Aorta (tissue), 5 donors: Measurements from ENCODE around the gene RAB14. TPM values are rescaled to one million over a fixed set of nuclear protein-coding genes. Genes with fewer than 3 reads are reported as not detected.

Source experiments
- ATAC-seq: fragments of 200-7000 bp; cut with Tn5 transposase; one replicate; pipeline ENCODE4 v1.9.1; 2022; ENCODE audit warnings: moderate library complexity; ENCODE audit not compliant: low FRiP score
- DNase-seq, 2 donors: peaks; one replicate each; pipeline ENCODE4 v3.0.0-alpha.2; 2020
- H3K27ac ChIP-seq, 2 donors: one replicate each; pipeline ENCODE4 v1.5.1; 2013; ENCODE audit warnings: low read length in 2 of 2, mild to moderate bottlenecking in 2 of 2, moderate library complexity in 2 of 2, control low read depth in 1 of 2, inconsistent platforms in 1 of 2, low read depth in 1 of 2
- H3K27me3 ChIP-seq, 2 donors: one replicate each; pipeline ENCODE4 v1.6.1; 2013; ENCODE audit warnings: control low read depth in 1 of 2, low read length in 1 of 2, mild to moderate bottlenecking in 1 of 2, moderate library complexity in 1 of 2; ENCODE audit not compliant: insufficient read depth in 2 of 2, control insufficient read depth in 1 of 2
- H3K36me3 ChIP-seq, 2 donors: one replicate each; pipeline ENCODE4 v1.6.1; 2013; ENCODE audit warnings: control low read depth in 1 of 2, low read length in 1 of 2, mild to moderate bottlenecking in 1 of 2; ENCODE audit not compliant: insufficient read depth in 2 of 2, control insufficient read depth in 1 of 2
- H3K4me1 ChIP-seq, 2 donors: one replicate each; pipeline ENCODE4 v1.6.1; 2013; ENCODE audit warnings: low read length in 2 of 2, control low read depth in 1 of 2, mild to moderate bottlenecking in 1 of 2, moderate library complexity in 1 of 2; ENCODE audit not compliant: insufficient read depth in 2 of 2, control insufficient read depth in 1 of 2
- H3K4me3 ChIP-seq, 2 donors: one replicate each; pipeline ENCODE4 v1.5.1; 2013; ENCODE audit warnings: low read length in 2 of 2, control low read depth in 1 of 2, mild to moderate bottlenecking in 1 of 2
- H3K9me3 ChIP-seq: one replicate; pipeline ENCODE4 v1.6.1; 2013; ENCODE audit warnings: mild to moderate bottlenecking, low read length; ENCODE audit not compliant: control insufficient read depth
- WGBS, 2 donors: extraction: QIAGEN DNeasy Blood & Tissue Kit; methylation state at CpG; one replicate each; pipeline ENCODE4 v1.1.7; 2013; 5-methylcytosine and 5-hydroxymethylcytosine counted together
- intact Hi-C, 2 donors: fragments of 100-400 bp; cut with DNase I; formaldehyde crosslinking; loops; one replicate each; pipeline versions ENCODE4 v1.14.2 to v1.15.0; 2022
- polyA plus RNA-seq, 2 donors: library from polyadenylated mRNA; stranded (reverse); fragments of 200-250 nt; gene quantifications; one replicate each; pipeline ENCODE4 v1.2.3, GENCODE V29; 2013
- total RNA-seq, 2 donors: library from RNA; stranded (reverse); fragmentation: NEBNext Ultra II Directional; extraction: Animal tissue kit (Norgen Biotek cat#: 25700); gene quantifications; one replicate each; pipeline ENCODE4 v1.2.1, GENCODE V29; 2021
- donor health status: healthy with polysubstance abuse.
- donor health status: Bipolar disorder and iron deficiency.
- donor health status: DM: no; HTN: no; CAD: no.
- donor health status: DM: no; HTN: no; CAD: no.
- donor health status: DM: yes; HTN: yes; CAD: no.

The RAB14 gene
- total and polyA plus RNA-seq, 4 donors = 29.3 to 52.7 (median 40.5) TPM

DNA sequence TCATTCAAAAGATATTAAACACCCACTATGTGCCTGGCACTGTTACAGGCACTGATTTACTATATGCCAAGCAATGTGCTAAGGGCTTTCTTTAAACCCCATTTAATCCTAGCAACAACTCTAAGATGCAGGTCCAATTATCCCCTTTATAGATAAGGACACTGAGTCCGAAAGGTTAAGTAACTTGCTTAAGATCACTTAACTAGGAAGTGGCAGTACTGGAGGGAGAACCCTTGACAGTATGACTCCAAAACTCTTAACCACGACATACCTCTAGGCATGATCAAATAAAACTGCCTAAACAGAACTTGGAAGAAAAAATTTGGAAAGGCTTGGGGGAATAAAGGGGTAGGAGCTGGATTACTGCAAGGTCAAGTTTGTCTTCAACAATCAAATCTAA lies 1.7 kb downstream of the RAB14 start:
- H3K9me3 ChIP-seq = no peaks in the 10 kb centered on the region
- intact Hi-C loops = no loop called here
- 13 to 16% methylated on average over 2 of the region's 2 CpGs for WGBS, 2 donors
- no peak for ATAC-seq
- no peak overlapping the region for H3K27ac ChIP-seq
- H3K36me3 ChIP-seq = no peaks in the 10 kb centered on the region
- no peaks in the 10 kb centered on the region for H3K27me3 ChIP-seq
- DNase-seq = no peak
- peaks cover 0 to 5% of the 10 kb centered on the region in 2 donors for H3K4me1 ChIP-seq
- H3K4me3 ChIP-seq = peak overlapping the region in 1 of 2 donors; percentile 91

DNA sequence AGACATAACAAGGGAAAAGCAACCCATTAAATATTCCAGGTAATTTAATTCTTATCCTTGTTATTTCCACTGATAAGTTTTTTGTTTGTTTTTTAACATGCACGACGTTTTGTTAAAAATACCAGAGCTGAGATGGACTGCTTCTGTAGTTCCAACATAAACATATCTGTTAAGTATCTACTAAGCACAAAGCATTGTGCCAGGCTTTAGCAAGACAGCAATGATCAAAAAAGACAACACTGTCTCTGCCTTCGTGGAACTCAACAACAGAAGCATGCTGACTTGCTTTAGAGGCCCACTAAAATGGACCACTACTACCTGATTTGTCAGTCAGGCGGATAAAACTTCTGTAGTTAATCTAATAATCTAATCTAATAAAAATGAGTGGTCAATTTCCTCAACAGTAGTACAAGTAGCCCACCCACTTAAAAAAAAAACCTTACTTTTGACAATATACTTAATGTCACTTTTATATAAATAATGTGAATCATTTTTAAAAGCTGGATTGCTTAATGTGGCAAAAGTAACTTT lies 3.1 kb downstream of the RAB14 start:
- intact Hi-C loops = no loop called here
- peak overlapping the region in 1 of 2 donors; percentile 26 for H3K4me3 ChIP-seq
- WGBS, 2 donors = 19 to 20% methylated on average over 4 of the region's 4 CpGs
- H3K27ac ChIP-seq = no peak overlapping the region
- no peaks in the 10 kb centered on the region for H3K36me3 ChIP-seq
- no peak for ATAC-seq
- DNase-seq = no peak
- peaks cover 2 to 5% of the 10 kb centered on the region in 2 donors for H3K4me1 ChIP-seq
- H3K27me3 ChIP-seq = no peaks in the 10 kb centered on the region
- H3K9me3 ChIP-seq = no peaks in the 10 kb centered on the region

DNA sequence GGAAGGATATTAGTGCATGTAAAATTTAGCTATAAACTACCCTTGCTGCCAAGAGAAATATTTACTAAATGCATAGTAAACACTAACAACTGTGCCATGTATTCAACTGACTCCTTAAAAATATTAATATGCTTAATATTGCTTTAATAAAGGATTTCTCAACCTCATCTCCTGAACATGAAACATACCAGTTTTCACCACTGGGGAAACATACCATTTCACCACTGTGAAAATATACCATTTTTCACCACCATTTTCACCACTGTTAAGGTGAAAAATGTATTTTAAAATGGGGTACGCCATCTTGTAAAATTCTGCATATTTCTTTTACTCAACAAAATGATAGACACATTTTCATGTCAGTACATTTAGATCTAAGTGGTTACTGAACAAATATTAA lies 4.5 kb downstream of the RAB14 start:
- H3K4me1 ChIP-seq = peaks cover 2 to 5% of the 10 kb centered on the region in 2 donors
- ATAC-seq = no peak

DNA sequence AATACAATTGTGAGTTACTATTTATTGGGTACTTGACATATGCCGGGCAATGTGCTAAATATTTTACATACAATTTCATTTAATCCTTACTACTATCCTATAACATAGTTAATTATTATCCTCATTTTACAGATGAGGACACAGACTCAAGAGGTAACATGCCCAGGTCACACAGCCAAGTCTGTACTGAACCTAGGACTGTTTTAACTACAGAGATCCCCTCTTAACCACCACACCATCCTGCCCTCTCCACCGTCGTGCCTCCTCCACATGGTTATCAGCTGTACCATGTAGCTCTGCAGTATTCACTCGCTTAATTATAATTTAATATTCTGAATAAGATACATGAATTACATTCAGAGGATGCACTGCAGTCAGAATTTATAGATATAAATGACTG lies 5.3 kb downstream of the RAB14 start:
- Histone ChIP-seq H3K9me3 (no peaks in the 10 kb centered on the region), H3K36me3 (no peaks in the 10 kb centered on the region), H3K27ac (no peak overlapping the region), H3K4me3 (no peak overlapping the region), H3K27me3 (no peaks in the 10 kb centered on the region), H3K4me1 (peaks cover 2 to 5% of the 10 kb centered on the region in 2 donors)
- intact Hi-C loops = no loop called here
- ATAC-seq (no peak), DNase-seq (no peak)
- WGBS, 2 donors = 59% methylated on average over 4 of the region's 4 CpGs

More for the DNA sequence above, 4.5 kb downstream of the RAB14 start:
- 83 to 92% methylated on average over 1 of the region's 1 CpG for WGBS, 2 donors
- no peak for DNase-seq
- Histone ChIP-seq H3K36me3 (no peaks in the 10 kb centered on the region), H3K27ac (no peak overlapping the region), H3K4me3 (no peak overlapping the region), H3K9me3 (no peaks in the 10 kb centered on the region), H3K27me3 (no peaks in the 10 kb centered on the region)
- intact Hi-C loops = no loop called here

DNA sequence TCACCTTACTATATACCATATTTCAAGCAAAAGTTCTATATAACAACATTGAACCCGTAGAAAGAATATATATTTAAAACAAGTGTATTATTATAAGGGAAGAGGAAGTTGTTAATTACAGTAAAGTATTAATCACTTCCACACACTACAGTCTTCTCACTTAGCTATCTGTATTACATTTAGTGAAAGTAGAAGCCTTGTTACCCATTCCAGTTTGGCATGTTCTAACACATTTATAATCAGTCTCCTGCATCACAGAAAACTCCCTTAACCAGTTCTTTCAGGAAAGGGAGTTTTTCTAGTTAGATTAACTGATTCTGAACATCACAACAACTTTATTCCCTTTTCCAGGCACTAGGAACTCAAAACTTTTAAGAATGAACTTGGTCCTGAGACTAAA lies 6.9 kb downstream of the RAB14 start:
- Histone ChIP-seq H3K27ac (no peak overlapping the region), H3K27me3 (no peaks in the 10 kb centered on the region), H3K4me1 (peaks cover 2 to 5% of the 10 kb centered on the region in 2 donors), H3K9me3 (no peaks in the 10 kb centered on the region), H3K4me3 (no peak overlapping the region), H3K36me3 (no peaks in the 10 kb centered on the region)
- ATAC-seq = no peak
- intact Hi-C loops = no loop called here
- 16 to 21% methylated on average over 1 of the region's 1 CpG for WGBS, 2 donors
- DNase-seq = no peak

DNA sequence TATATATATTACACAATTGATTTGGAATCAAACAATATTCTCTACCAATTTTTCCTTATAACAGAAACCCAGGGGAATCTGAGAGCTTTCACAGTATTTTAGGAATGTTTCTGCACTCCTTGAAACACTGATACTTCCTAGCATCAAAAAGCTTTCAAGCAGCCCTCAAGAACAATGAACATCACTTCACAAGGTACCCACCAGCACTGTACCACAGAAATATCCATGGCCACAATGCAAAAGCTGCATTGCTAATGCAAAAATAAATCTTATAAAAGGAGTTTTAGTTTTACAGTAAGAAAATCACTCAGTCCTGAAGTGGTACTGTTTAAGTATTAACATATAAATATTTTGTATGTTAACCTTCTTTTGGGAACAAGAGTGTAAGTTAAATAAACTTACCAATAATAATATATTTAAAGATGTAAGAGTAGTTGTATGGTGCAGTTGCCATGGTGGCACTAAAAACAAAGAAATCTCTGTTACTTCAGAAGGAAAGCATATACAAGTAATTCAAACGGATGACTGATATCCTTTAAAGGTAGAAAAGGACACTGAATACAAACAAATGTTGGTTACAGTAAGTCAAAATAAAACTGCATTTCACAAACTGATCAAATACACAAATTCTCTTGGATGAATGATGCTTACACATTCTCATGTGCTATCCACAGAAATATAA lies 8.6 kb downstream of the RAB14 start:
- peaks cover 2 to 3% of the 10 kb centered on the region in 2 donors for H3K4me1 ChIP-seq
- DNase-seq (no peak), ATAC-seq (no peak)
- H3K4me3 ChIP-seq = no peak overlapping the region
- no peaks in the 10 kb centered on the region for H3K9me3 ChIP-seq
- intact Hi-C loops = no loop called here
- no peaks in the 10 kb centered on the region for H3K36me3 ChIP-seq
- H3K27ac ChIP-seq = no peak overlapping the region
- WGBS, 2 donors = 0 to 7% methylated on average over 1 of the region's 1 CpG
- no peaks in the 10 kb centered on the region for H3K27me3 ChIP-seq

DNA sequence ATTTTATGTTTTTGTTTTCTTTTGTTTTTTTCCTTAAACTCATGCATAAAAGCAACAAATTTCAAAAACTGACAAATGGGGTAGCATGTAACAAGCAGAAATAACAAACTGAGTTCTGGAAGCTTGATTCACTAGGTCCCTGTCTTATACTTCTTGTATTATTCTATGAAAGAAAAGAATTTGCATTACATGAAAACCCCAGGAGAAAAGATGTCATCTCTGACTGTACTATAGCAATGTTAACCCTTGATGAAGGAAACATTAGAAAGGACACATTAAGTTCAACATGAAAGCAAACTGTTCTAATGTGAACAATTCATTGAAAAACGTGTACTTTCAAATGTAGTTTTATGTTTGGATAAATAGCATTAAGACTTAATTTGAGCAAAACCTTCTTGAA lies 9.2 kb downstream of the RAB14 start:
- no peak for DNase-seq
- H3K4me1 ChIP-seq = peaks cover 2 to 3% of the 10 kb centered on the region in 2 donors

DNA sequence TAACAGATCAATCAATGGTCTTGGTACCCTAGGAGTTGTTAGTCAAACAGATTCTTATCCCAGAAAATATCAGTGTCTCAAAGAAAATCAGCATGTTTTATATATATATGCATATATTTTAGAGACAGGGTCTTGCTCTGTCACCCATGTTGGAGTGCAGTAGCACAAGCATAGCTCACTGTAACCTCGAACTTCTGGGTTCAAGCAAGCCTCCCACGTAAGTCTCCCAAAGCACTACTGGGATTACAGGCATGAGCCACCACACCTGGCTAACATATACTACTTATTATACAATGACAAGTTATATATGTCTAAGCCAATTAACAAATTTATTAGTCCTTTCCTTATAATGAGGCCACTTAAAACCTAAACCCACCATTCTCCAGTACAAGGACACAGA lies 10.4 kb downstream of the RAB14 start:
- peaks cover 2 to 3% of the 10 kb centered on the region in 2 donors for H3K4me1 ChIP-seq
- 74 to 77% methylated on average over 2 of the region's 2 CpGs for WGBS, 2 donors
- H3K27me3 ChIP-seq = no peaks in the 10 kb centered on the region
- H3K9me3 ChIP-seq = no peaks in the 10 kb centered on the region
- DNase-seq (no peak), ATAC-seq (no peak)
- no peaks in the 10 kb centered on the region for H3K36me3 ChIP-seq
- no peak overlapping the region for H3K27ac ChIP-seq
- no peak overlapping the region for H3K4me3 ChIP-seq
- intact Hi-C loops = no loop called here

More for the DNA sequence above, 9.2 kb downstream of the RAB14 start:
- Histone ChIP-seq H3K36me3 (no peaks in the 10 kb centered on the region), H3K9me3 (no peaks in the 10 kb centered on the region), H3K27ac (no peak overlapping the region), H3K4me3 (no peak overlapping the region), H3K27me3 (no peaks in the 10 kb centered on the region)
- no peak for ATAC-seq
- 31 to 42% methylated on average over 1 of the region's 1 CpG for WGBS, 2 donors
- intact Hi-C loops = no loop called here

DNA sequence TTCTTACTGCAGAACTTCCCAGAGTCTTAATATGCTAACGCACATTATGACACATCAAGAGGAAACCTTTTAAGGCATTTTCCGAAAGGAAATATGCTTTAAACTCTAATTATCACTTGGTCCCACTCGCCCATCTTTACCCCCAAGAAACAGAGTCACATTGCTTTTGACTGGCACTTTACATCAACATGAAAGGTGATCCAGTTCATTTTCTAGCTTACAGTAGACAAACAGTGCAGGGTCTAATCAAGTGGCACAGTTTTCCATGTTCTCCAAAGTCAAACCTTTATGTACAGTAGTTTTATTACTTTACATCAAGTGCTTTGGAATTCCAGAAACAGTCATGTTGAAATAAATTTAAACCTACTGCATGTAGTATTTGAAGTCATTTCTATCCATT lies 12.0 kb downstream of the RAB14 start:
- DNase-seq (no peak), ATAC-seq (no peak)
- H3K36me3 ChIP-seq = no peaks in the 10 kb centered on the region
- no peak overlapping the region for H3K27ac ChIP-seq
- intact Hi-C loops = no loop called here
- no peaks in the 10 kb centered on the region for H3K27me3 ChIP-seq
- no peak overlapping the region for H3K4me3 ChIP-seq
- peaks cover 2 to 3% of the 10 kb centered on the region in 2 donors for H3K4me1 ChIP-seq
- H3K9me3 ChIP-seq = no peaks in the 10 kb centered on the region
- 91 to 93% methylated on average over 3 of the region's 3 CpGs for WGBS, 2 donors
